Measurements from ENCODE around the gene SLC5A1.
"Not testable (repeated sequence)": the region's sequence is repeated elsewhere in the genome, so short reads cannot be mapped to it uniquely, and the experiment has no call there.

- TF ChIP-seq CTCF, POLR2A (IDR thresholded peaks at IDR 0.05): not testable (repeated sequence)
Measured at GRCh38 chr22:32160411-32160810, 117.3 kb downstream of the SLC5A1 start.

All from uterus (tissue), 2 donors.